ENCODE data around the gene YIPF5.

DNA sequence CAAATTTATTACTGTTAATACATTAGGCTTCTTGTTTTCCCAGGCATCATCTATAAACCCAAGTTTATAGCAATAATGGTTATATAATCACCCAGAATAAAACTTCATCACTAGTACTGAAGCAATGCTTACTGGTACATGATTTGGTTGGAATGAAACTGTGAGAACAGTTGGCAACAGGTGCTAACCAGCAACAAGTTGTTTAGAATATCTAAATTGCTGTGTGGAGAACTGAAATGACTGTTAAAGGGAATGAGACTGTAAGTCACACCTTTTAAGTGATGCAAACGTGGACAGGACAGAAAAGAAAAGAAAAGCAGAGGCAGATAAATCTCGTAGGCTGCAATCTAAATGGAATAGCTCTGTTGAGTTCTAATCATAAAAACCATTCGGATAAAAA lies 2.5 kb downstream of the YIPF5 start:
- TF ChIP-seq CTCF (IDR thresholded peaks at IDR 0.05) = no peak
- TF ChIP-seq POLR2AphosphoS5 (IDR thresholded peaks at IDR 0.05) = no peak

Measured in suprapubic skin (tissue), 3 donors.